Ovary (tissue), 3 donors: ENCODE measurements around the gene RUSC1.
"Not testable (repeated sequence)": the region's sequence is repeated elsewhere in the genome, so short reads cannot be mapped to it uniquely, and the experiment has no call there.

Experiments
- CTCF ChIP-seq, 3 donors: fragments of 450-650 bp in 2 of 3; fragments of 200-600 bp in 1 of 3; IDR thresholded peaks; one replicate each; pipeline versions ENCODE4 v1.5.1 to v1.8.0; 2016 to 2022; ENCODE audit warnings: antibody characterized with exemption in 3 of 3, mild to moderate bottlenecking in 1 of 3
- POLR2A ChIP-seq: fragments of 450-650 bp; IDR thresholded peaks from one replicate; pipeline ENCODE4 v1.6.1; 2017; ENCODE audit warnings: antibody characterized with exemption, mild to moderate bottlenecking, moderate library complexity
- donor health status: DM: no; HTN: no; CAD: no.

GRCh38 chr1:155291006-155291405 lies 29.7 kb upstream of the RUSC1 start:
- not testable (repeated sequence) for TF ChIP-seq POLR2A; CTCF (IDR thresholded peaks at IDR 0.05)
